Stimulated activated CD8-positive, alpha-beta memory T cell treated with anti-CD3 and anti-CD28 coated beads, Interleukin-2, amount 100 ng/mL, for 48 hours (primary cell): ENCODE results near the gene ARFIP2.
"Not testable (repeated sequence)": the region's sequence is repeated elsewhere in the genome, so short reads cannot be mapped to it uniquely, and the experiment has no call there.

Experiments
- DNase-seq, 2 donors: peaks; one replicate each; pipeline ENCODE4 v3.0.0-alpha.2; 2020; ENCODE audit warnings: low read depth in 2 of 2

The ARFIP2 gene

GRCh38 chr11:6481012-6481923 lies at the start of gene ARFIP2, which contains the start of gene TIMM10B:
Gene ARFIP2, minus strand, starts transcription at chr11:6481331. Its CDS starts 910 bp downstream, at chr11:6480421.
Gene TIMM10B, plus strand, starts transcription at chr11:6481501. Its CDS starts 16 bp downstream, at chr11:6481517.
- peak; percentile 91 to 98 for DNase-seq

DNA sequence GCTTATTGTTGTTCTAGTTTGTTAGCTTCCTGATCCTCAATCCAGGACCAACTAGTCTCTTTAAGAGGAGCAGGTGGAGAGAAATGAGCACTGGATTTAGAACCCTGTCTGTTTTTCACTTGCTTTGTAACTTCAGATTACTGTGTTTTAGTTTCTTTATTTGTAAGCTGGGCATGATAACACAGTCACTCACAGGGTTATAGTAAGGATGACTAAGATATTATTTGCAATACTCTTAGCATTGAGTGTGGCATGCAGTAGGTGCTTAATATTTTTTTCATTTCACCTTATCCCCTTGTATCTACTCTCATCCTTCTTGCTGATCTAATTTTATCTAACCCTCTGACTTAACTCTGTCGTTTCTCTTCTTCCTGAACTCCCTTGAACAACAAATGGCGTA lies 49.7 kb upstream of the ARFIP2 start:
- DNase-seq = no peak

- no peak for DNase-seq
Observed at GRCh38 chr11:6529266-6529665, 48.1 kb upstream of the ARFIP2 start.

GRCh38 chr11:6526411-6527135 lies 45.4 kb upstream of the ARFIP2 start:
- DNase-seq = no peak

- DNase-seq = no peak
Observed at GRCh38 chr11:6523253-6523652, 42.1 kb upstream of the ARFIP2 start.

DNA sequence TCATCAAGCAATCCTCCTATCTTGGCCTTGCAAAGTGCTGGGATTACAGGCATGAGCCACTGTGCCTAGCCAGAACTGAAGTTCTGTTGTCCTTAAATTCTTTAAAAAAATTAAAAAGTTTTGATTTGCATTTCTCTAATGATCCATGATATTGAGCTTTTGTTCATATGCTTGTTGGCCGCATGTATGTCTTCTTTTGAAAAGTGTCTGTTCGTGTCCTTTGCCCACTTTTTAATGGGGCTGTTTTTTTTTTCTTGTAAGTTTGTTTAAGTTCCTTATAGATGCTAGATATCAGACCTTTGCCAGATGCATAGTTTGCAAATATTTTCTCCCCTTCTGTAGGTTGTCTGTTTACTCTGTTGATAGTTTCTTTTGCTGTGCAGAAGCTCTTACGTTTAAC lies 40.8 kb upstream of the ARFIP2 start:
- DNase-seq = not testable (repeated sequence)

DNA sequence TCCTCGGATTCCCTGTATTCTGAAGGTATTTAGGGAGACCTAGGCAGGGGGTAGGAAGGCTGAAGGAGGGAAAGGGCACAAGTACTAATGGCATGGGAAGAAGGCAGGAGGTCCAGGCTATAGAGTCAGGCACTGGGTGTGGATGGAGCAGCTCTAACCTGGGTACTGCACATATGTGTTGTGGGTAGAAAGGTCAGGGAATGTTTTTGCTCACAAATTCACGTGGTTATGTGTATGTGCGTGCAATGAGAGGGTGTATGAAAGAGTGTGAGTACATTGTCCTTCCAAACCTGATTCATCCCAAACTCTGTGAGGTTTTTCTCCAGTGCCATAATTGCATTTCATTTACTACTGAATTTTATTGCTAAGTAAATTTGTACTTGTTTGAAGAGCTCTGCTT lies 39.1 kb upstream of the ARFIP2 start:
- DNase-seq = no peak

- no peak for DNase-seq
Observed at GRCh38 chr11:6516865-6517264, 35.7 kb upstream of the ARFIP2 start.

GRCh38 chr11:6505577-6506240 lies 24.6 kb upstream of the ARFIP2 start:
- DNase-seq = no peak

DNA sequence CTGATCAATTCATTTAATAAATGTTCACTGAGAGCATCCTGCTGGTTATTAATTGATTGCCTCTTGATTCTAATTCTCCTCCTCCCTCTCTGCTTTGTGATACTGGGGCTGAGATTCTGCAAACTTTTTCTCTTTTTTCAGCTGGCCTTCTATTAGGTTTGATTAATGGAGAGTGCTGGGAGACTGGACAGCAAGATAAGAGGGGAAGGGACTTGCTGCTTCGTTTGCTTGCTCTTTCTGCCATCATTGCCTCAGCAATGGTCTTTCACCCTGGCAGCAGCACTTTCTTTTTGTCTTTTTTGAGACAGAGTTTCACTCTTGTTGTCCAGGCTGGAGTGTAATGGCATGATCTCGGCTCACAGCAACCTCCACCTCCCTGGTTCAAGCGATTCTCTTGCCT lies 23.0 kb upstream of the ARFIP2 start:
- DNase-seq = no peak

DNA sequence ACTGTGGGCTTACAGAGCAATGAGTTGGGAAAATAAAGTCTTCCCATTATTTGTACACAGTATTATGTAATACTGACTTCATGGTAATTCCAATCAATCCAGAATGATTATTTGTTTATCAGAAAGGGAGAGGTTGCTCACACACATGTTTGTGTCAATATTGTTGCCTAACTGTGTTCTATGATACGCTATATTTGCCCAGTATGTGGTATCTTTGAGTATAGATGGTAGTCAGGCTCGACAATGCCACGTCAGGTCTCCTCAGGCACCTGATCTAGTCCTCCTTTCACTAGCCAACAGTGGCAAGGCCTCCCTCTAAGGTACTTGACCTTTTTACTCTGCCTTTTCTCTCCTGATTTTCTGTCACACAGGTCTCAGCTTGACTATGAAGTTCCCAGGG lies 21.3 kb upstream of the ARFIP2 start:
- DNase-seq = no peak

DNA sequence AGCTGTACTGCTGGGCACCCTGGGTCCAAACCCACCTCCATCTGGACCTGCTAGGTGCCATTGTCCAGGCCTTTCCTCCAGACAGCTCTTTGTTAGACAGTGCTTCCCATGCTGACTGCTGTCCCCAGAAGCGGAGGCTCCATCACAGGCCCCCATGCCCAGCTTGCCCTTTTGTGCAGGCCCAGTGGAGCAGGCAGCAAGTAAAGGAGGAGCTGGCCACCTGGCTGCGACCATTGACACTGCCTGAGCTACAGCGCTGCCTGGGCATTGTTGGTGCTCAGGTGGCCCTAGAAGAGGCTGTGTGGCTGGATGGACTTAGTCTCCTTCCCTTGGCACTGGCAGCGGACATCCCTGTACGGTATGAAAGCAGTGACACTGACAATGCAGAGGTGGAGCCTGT lies 17.4 kb upstream of the ARFIP2 start:
- DNase-seq = no peak

- DNase-seq = no peak
Observed at GRCh38 chr11:6498121-6498520, 17.0 kb upstream of the ARFIP2 start.

- no peak for DNase-seq
Observed at GRCh38 chr11:6497069-6497839, 16.1 kb upstream of the ARFIP2 start, which contains the start of gene DNHD1. Gene DNHD1, plus strand, starts transcription at chr11:6497280. Its CDS starts 936 bp downstream, at chr11:6498216.

DNA sequence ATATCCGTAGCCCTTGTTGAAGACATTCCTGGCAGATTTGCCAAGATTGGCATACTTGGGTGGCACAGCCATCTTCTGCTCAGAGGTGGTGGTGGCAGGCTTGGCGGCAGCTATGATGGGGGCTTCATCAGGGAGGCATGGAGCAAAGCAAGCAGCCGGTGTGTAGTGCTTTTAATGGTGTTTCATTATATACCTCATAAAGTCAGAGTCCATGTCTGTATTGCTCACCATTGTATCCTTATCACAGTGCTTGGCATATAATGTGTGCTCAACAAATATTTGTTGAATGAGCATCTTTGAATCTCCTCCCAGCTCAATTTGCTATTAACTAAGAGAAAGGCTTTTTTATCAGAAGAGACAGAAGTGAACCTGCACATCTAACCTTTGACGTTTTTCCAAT lies 8.2 kb upstream of the ARFIP2 start:
- no peak for DNase-seq

GRCh38 chr11:6488821-6489220 lies 7.7 kb upstream of the ARFIP2 start:
- no peak for DNase-seq

DNA sequence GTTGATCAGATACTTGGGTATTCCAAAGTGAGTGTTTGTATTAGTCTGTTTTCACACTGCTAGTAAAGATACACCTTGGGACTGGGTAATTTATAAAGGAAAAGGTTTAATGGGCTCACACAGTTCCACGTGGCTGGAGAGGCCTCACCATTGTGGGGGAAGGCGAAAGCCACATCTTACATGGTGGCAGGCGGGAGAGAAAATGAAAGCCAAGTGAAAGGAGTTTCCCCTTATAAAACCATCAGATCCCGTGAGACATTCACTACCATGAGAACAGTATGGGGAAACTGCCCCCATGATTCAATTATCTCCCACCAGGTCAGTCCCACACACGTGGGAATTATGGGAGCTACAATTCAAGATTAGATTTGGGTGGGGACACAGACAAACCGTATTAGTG lies 7.2 kb upstream of the ARFIP2 start:
- no peak for DNase-seq

- no peak for DNase-seq
Observed at GRCh38 chr11:6486938-6487337, 5.8 kb upstream of the ARFIP2 start.

GRCh38 chr11:6486256-6486655 lies 5.1 kb upstream of the ARFIP2 start:
- no peak for DNase-seq

GRCh38 chr11:6485661-6486060 lies 4.5 kb upstream of the ARFIP2 start:
- no peak for DNase-seq

GRCh38 chr11:6483015-6483414 lies 1.9 kb upstream of the ARFIP2 start:
- no peak for DNase-seq
